ENCODE data around the gene NLRC5. TPM values are rescaled to one million over a fixed set of nuclear protein-coding genes. Genes with fewer than 3 reads are reported as not detected.

Gene NLRC5
- total RNA-seq, 1 donor from 2014 or later = 29.9 TPM

- Mint-ChIP-seq H3K27ac (ENCODE audit: unreplicated experiment) (peak overlapping the region; percentile 34), H3K27me3 (ENCODE audit: low read depth, unreplicated experiment) (peaks cover 30% of the 10 kb centered on the region), H3K4me1 (ENCODE audit: low read depth, unreplicated experiment) (no peaks in the 10 kb centered on the region), H3K9me3 (ENCODE audit: unreplicated experiment) (no peaks in the 10 kb centered on the region), H3K4me3 (ENCODE audit: unreplicated experiment) (no peak overlapping the region), H3K36me3 (ENCODE audit: low read depth, unreplicated experiment) (peaks cover 10% of the 10 kb centered on the region)
- H3K4me2 ChIP-seq (ENCODE audit: low read length) = no peak overlapping the region
- no peak overlapping the region for H2AFZ ChIP-seq (ENCODE audit: low read depth, low read length)
- no peak overlapping the region for H3K9ac ChIP-seq (ENCODE audit: low read length)
- H3K79me2 ChIP-seq (ENCODE audit: insufficient read depth, low read length) = no peaks in the 10 kb centered on the region
- no peaks in the 10 kb centered on the region for H3K9me3 ChIP-seq (ENCODE audit: insufficient read depth, low read depth, low read length)
- FAIRE-seq = no peak
- H3K36me3 ChIP-seq (ENCODE audit: insufficient read depth, low read length) = no peaks in the 10 kb centered on the region
- TF ChIP-seq EZH2 (IDR thresholded peaks at IDR 0.05; ENCODE audit: insufficient read depth, low read length) (no peak), CTCF (IDR thresholded peaks at IDR 0.05; ENCODE audit: insufficient read depth, low read depth, low read length) (no peak)
- no peak overlapping the region for H3K4me3 ChIP-seq (ENCODE audit: insufficient read depth, low read depth, low read length)
- DNase-seq (ENCODE audit: low read depth) = no peak
- no peak overlapping the region for H3K27ac ChIP-seq (ENCODE audit: low read depth, low read length)
- no peaks in the 10 kb centered on the region for H3K4me1 ChIP-seq (ENCODE audit: insufficient read depth, low read length)
- peaks cover under 1% of the 10 kb centered on the region for H3K27me3 ChIP-seq (ENCODE audit: insufficient read depth, low read length)
- no peaks in the 10 kb centered on the region for H4K20me1 ChIP-seq (ENCODE audit: insufficient read depth, low read length)
Measured at GRCh38 chr16:56977823-56978430, 11.4 kb upstream of the NLRC5 start.

GRCh38 chr16:56980201-56980535, 9.2 kb upstream of the NLRC5 start:
- no peak overlapping the region for H3K27ac ChIP-seq (ENCODE audit: low read depth, low read length)
- H4K20me1 ChIP-seq (ENCODE audit: insufficient read depth, low read length) = no peaks in the 10 kb centered on the region
- no peak for TF ChIP-seq CTCF (IDR thresholded peaks at IDR 0.05; ENCODE audit: insufficient read depth, low read depth, low read length)
- no peak for TF ChIP-seq EZH2 (IDR thresholded peaks at IDR 0.05; ENCODE audit: insufficient read depth, low read length)
- H3K4me3 ChIP-seq (ENCODE audit: insufficient read depth, low read depth, low read length) = no peak overlapping the region
- H3K4me1 ChIP-seq (ENCODE audit: insufficient read depth, low read length) = peaks cover 2% of the 10 kb centered on the region
- no peak overlapping the region for H2AFZ ChIP-seq (ENCODE audit: low read depth, low read length)
- H3K4me2 ChIP-seq (ENCODE audit: low read length) = no peak overlapping the region
- H3K4me1 Mint-ChIP-seq (ENCODE audit: low read depth, unreplicated experiment) = peaks cover 2% of the 10 kb centered on the region
- H3K9me3 Mint-ChIP-seq (ENCODE audit: unreplicated experiment) = no peaks in the 10 kb centered on the region
- H3K9ac ChIP-seq (ENCODE audit: low read length) = no peak overlapping the region
- H3K27ac Mint-ChIP-seq (ENCODE audit: unreplicated experiment) = no peak overlapping the region
- H3K79me2 ChIP-seq (ENCODE audit: insufficient read depth, low read length) = no peaks in the 10 kb centered on the region
- H3K27me3 ChIP-seq (ENCODE audit: insufficient read depth, low read length) = peaks cover 4% of the 10 kb centered on the region
- H3K36me3 ChIP-seq (ENCODE audit: insufficient read depth, low read length) = no peaks in the 10 kb centered on the region
- no peaks in the 10 kb centered on the region for H3K9me3 ChIP-seq (ENCODE audit: insufficient read depth, low read depth, low read length)
- H3K36me3 Mint-ChIP-seq (ENCODE audit: low read depth, unreplicated experiment) = peaks cover 15% of the 10 kb centered on the region
- FAIRE-seq (no peak), DNase-seq (ENCODE audit: low read depth) (no peak)
- H3K27me3 Mint-ChIP-seq (ENCODE audit: low read depth, unreplicated experiment) = peaks cover 20% of the 10 kb centered on the region
- no peak overlapping the region for H3K4me3 Mint-ChIP-seq (ENCODE audit: unreplicated experiment)
